HepG2 (cell line): ENCODE measurements around the gene NSMCE1. TPM values are rescaled to one million over a fixed set of nuclear protein-coding genes. Genes with fewer than 3 reads are reported as not detected.

Experiments used
- ATAC-seq: fragments of 200-7000 bp; cut with Tn5 transposase; 3 replicates; pipeline ENCODE4 v1.9.1; 2020; ENCODE audit warnings: mild to moderate bottlenecking, moderate library complexity
- BruUV-seq: library from RNA; stranded (reverse); fragments of 400-500 nt; replicated peaks from 2 replicates; lab custom pipeline; 2021; lab: Mats Ljungman, UMichigan
- CTCF ChIA-PET: fragments of 300-600 bp; formaldehyde crosslinking; extraction: SDS; loops from one replicate; lab custom pipeline; 2021; ENCODE audit warnings: low total read pairs, inconsistent platforms, low intra/inter-chr PET ratio; lab: Yijun Ruan, JAX
- POLR2A ChIA-PET: fragments of 350-600 bp; sonication (Branson Sonifier 250); formaldehyde crosslinking; loops from one replicate; lab custom pipeline; 2020; ENCODE audit warnings: antibody characterized with exemption, inconsistent platforms; lab: Yijun Ruan, JAX
- DNase-seq: peaks from one replicate; pipeline ENCODE4 v3.0.0-alpha.2; 2015; ENCODE audit warnings: low spot score
- FAIRE-seq: peaks from 3 replicates; lab custom pipeline; 2011; peaks lifted over from hg19 to GRCh38; lab: Jason Lieb, UNC
- H2AFZ ChIP-seq: one replicate; pipeline ENCODE4 v1.6.1; 2011; ENCODE audit warnings: low read length, inconsistent platforms
- H3K27ac ChIP-seq: fragments of 300-600 bp; 3 replicates; pipeline ENCODE4 v1.8.0; 2011; ENCODE audit warnings: mixed run types, mild to moderate bottlenecking, mixed read lengths, low read length, inconsistent platforms; ENCODE audit not compliant: insufficient read depth; ENCODE audit errors: extremely low read length
- H3K27me3 ChIP-seq, 2 experiments: fragments of 200-600 bp in 1 of 2; 2 replicates in 1 of 2; 3 replicates in 1 of 2; pipeline versions ENCODE4 v1.6.0 to v1.8.0; 2011; ENCODE audit warnings: low read length in 2 of 2, mild to moderate bottlenecking in 2 of 2, moderate library complexity in 2 of 2, inconsistent platforms in 1 of 2; ENCODE audit not compliant: insufficient read depth in 2 of 2, control insufficient read depth in 1 of 2
- H3K36me3 ChIP-seq, 2 experiments: fragments of 200-600 bp in 1 of 2; replicated peaks in 1 of 2; 2 replicates in 1 of 2; 3 replicates in 1 of 2; pipeline versions ENCODE4 v1.5.1 to v1.8.0; 2011; ENCODE audit warnings: low read length in 2 of 2, inconsistent platforms in 1 of 2; ENCODE audit not compliant: insufficient read depth in 2 of 2, control insufficient read depth in 1 of 2
- H3K4me1 ChIP-seq: 2 replicates; pipeline ENCODE4 v1.5.1; 2012; ENCODE audit warnings: low read length, inconsistent platforms; ENCODE audit not compliant: insufficient read depth
- H3K4me2 ChIP-seq: 2 replicates; pipeline ENCODE4 v1.6.0; 2011; ENCODE audit warnings: low read depth, low read length, inconsistent platforms
- H3K4me3 ChIP-seq, 3 experiments: fragments of 200-600 bp in 1 of 3; sonication (generic), shearing (Covaris generic) in 1 of 3; replicated peaks in 1 of 3; 2 replicates each; pipeline ENCODE4 v1.5.1; 2011 to 2016; ENCODE audit warnings: low read length in 3 of 3, inconsistent platforms in 2 of 3, low read depth in 2 of 3, mild to moderate bottlenecking in 2 of 3, control low read depth in 1 of 3, mixed read lengths in 1 of 3; ENCODE audit not compliant: insufficient read depth in 1 of 3
- H3K79me2 ChIP-seq: one replicate; pipeline ENCODE4 v1.6.1; 2011; ENCODE audit warnings: low read length, inconsistent platforms; ENCODE audit not compliant: insufficient read depth
- H3K9ac ChIP-seq: 2 replicates; pipeline ENCODE4 v1.6.0; 2011; ENCODE audit warnings: mild to moderate bottlenecking, low read depth, low read length, inconsistent platforms; ENCODE audit not compliant: insufficient read depth
- H3K9me3 ChIP-seq: 2 replicates; pipeline ENCODE4 v1.5.1; 2012; ENCODE audit warnings: mild to moderate bottlenecking, low read length
- H4K20me1 ChIP-seq: 2 replicates; pipeline ENCODE4 v1.6.0; 2011; ENCODE audit warnings: inconsistent platforms, mild to moderate bottlenecking, low read length, moderate library complexity; ENCODE audit not compliant: insufficient read depth
- ARID4A ChIP-seq: sonication (generic); formaldehyde crosslinking; IDR thresholded peaks from 2 replicates; pipeline ENCODE4 v1.5.0; 2020; ENCODE audit warnings: mild to moderate bottlenecking, missing genetic modification reagents, borderline replicate concordance
- CEBPG ChIP-seq: IDR thresholded peaks from 2 replicates; pipeline ENCODE4 v1.6.1; 2016
- ESRRA ChIP-seq: sonication (generic); formaldehyde crosslinking; IDR thresholded peaks from 2 replicates; pipeline ENCODE4 v1.5.1; 2020; ENCODE audit warnings: mild to moderate bottlenecking, low read depth, missing genetic modification reagents
- ETV5 ChIP-seq: IDR thresholded peaks from 2 replicates; pipeline ENCODE4 v1.6.1; 2018; ENCODE audit warnings: missing biosample characterization, missing genetic modification reagents, inconsistent platforms, borderline replicate concordance
- KAT2B ChIP-seq: fragments of 150-350 bp; IDR thresholded peaks from 2 replicates; pipeline ENCODE4 v1.6.1; 2014; ENCODE audit warnings: low read depth, low read length, borderline replicate concordance
- KDM6A ChIP-seq: IDR thresholded peaks from 2 replicates; pipeline ENCODE4 v1.6.1; 2016; ENCODE audit warnings: low read depth
- LCORL ChIP-seq, 2 experiments: fragments of 450-650 bp in 1 of 2; sonication (generic) in 1 of 2; formaldehyde crosslinking in 1 of 2; IDR thresholded peaks; 2 replicates each; pipeline versions ENCODE4 v1.5.0 to v1.6.1; 2017 to 2020; ENCODE audit warnings: antibody characterized with exemption in 1 of 2, missing genetic modification reagents in 1 of 2
- MED13 ChIP-seq: sonication (generic); formaldehyde crosslinking; IDR thresholded peaks from 2 replicates; pipeline ENCODE4 v1.5.0; 2020; ENCODE audit warnings: missing genetic modification reagents
- RXRA ChIP-seq: sonication (generic); formaldehyde crosslinking; IDR thresholded peaks from 2 replicates; pipeline ENCODE4 v1.5.1; 2020; ENCODE audit warnings: missing genetic modification reagents
- ZNF136 ChIP-seq: sonication (generic); formaldehyde crosslinking; IDR thresholded peaks from 2 replicates; pipeline ENCODE4 v1.8.1; 2022; ENCODE audit warnings: low read depth, mild to moderate bottlenecking, moderate library complexity, missing genetic modification reagents
- ZNF431 ChIP-seq: sonication (generic); formaldehyde crosslinking; IDR thresholded peaks from 2 replicates; pipeline ENCODE4 v1.9.0; 2022; ENCODE audit warnings: missing genetic modification reagents, low read depth, mild to moderate bottlenecking, borderline replicate concordance
- ZNF616 ChIP-seq: sonication (generic); formaldehyde crosslinking; IDR thresholded peaks from 2 replicates; pipeline ENCODE4 v1.5.0; 2020; ENCODE audit warnings: low read depth, mild to moderate bottlenecking, missing genetic modification reagents
- ZNF724P ChIP-seq: sonication (generic); formaldehyde crosslinking; IDR thresholded peaks from 2 replicates; pipeline ENCODE4 v1.8.0; 2022; ENCODE audit warnings: missing genetic modification reagents, borderline replicate concordance
- WGBS: methylation state at CpG from one replicate; pipeline ENCODE4 v1.1.6; 2017; ENCODE audit warnings: low lambda C conversion rate; 5-methylcytosine and 5-hydroxymethylcytosine counted together
- in situ Hi-C: cut with HindIII; loops from 2 replicates; pipeline ENCODE4 v1.10.0; 2017; ENCODE audit warnings: low pct_unique_long_range_greater_than_20kb; ENCODE audit not compliant: extremely low pct_ligation_motif_present
- intact Hi-C: fragments of 100-400 bp; cut with micrococcal nuclease; formaldehyde crosslinking; loops from one replicate; pipeline ENCODE4 v1.10.0; 2022; ENCODE audit not compliant: unreplicated experiment
- polyA plus RNA-seq, 8 experiments: library from polyadenylated mRNA; depleted of rRNA in 3 of 8; stranded (reverse) in 7 of 8; unstranded in 1 of 8; fragments of >200 nt; fragmentation: Illumina TruSeq in 4 of 8; extraction: Trizol in 4 of 8; gene quantifications; 2 replicates each; pipeline versions ENCODE4 v1.2.1 to v1.2.3, GENCODE V29; 2011 to 2016; ENCODE audit warnings: low read depth in 4 of 8, missing spikeins in 1 of 8, mixed read lengths in 1 of 8; ENCODE audit not compliant: insufficient read depth in 1 of 8
- total RNA-seq, 5 experiments: library from RNA; depleted of rRNA; stranded (reverse); fragments of >200 nt; fragmentation: Illumina TruSeq; extraction: Trizol; gene quantifications; 2 replicates each; pipeline ENCODE4 v1.2.3, GENCODE V29; 2016; ENCODE audit warnings: low read depth in 1 of 5

NSMCE1 gene
- total and polyA plus RNA-seq, 2 of the 13 experiments (the other 11 are each of a cell fraction or from before 2014, with no cell fraction given) = 42.7 to 52.9 TPM

GRCh38 chr16:27301236-27301861, 32.8 kb upstream of the NSMCE1 start:
- in situ Hi-C loops = no loop called here
- H3K79me2 ChIP-seq = no peaks in the 10 kb centered on the region
- intact Hi-C loops = no loop called here
- no peaks in the 10 kb centered on the region; a peak in 2 of 5 replicates for H3K27me3 ChIP-seq
- CTCF ChIA-PET = no interaction called here
- TF ChIP-seq ZNF431 (CRISPR knock-in tag) = no peak
- no peak for FAIRE-seq
- no peak overlapping the region for H3K4me3 ChIP-seq
- no peak overlapping the region for H2AFZ ChIP-seq
- ATAC-seq = no peak
- H3K9ac ChIP-seq = no peak overlapping the region
- no peaks in the 10 kb centered on the region for H3K9me3 ChIP-seq
- DNase-seq = no peak
- no TSS peak for BruUV-seq
- H4K20me1 ChIP-seq = no peaks in the 10 kb centered on the region
- H3K4me2 ChIP-seq = no peak overlapping the region
- WGBS = 68% methylated on average over 3 of the region's 3 CpGs
- H3K27ac ChIP-seq = no peak overlapping the region
- no peaks in the 10 kb centered on the region for H3K36me3 ChIP-seq
- POLR2A ChIA-PET = interaction anchor here (1.4 kb wide), 1 partner anchor 33 kb away, joined by 4 read pairs; the partner anchor contains the start of gene NSMCE1
- no peaks in the 10 kb centered on the region for H3K4me1 ChIP-seq

GRCh38 chr16:27298132-27298531, 29.6 kb upstream of the NSMCE1 start:
- BruUV-seq = no TSS peak
- no peak overlapping the region for H3K9ac ChIP-seq
- no peaks in the 10 kb centered on the region for H3K36me3 ChIP-seq
- TF ChIP-seq ZNF724P (CRISPR knock-in tag) (no peak), RXRA (no peak), ZNF616 (CRISPR knock-in tag) (no peak), LCORL (IDR thresholded peaks at IDR 0.05) (no peak), LCORL (CRISPR knock-in tag; IDR thresholded peaks at IDR 0.05) (no peak), ARID4A (CRISPR knock-in tag) (no peak), MED13 (CRISPR knock-in tag) (no peak), ZNF136 (no peak), KDM6A (CRISPR knock-in tag) (no peak), KAT2B (no peak), ESRRA (CRISPR knock-in tag) (no peak), CEBPG (no peak), ETV5 (CRISPR knock-in tag) (no peak)
- TF ChIP-seq, all 625 proteins: peak for 0
- ChIA-PET POLR2A (no interaction called here), CTCF (no interaction called here)
- Histone ChIP-seq H3K27me3 (no peaks in the 10 kb centered on the region; a peak in 2 of 5 replicates), H3K9me3 (no peaks in the 10 kb centered on the region), H3K4me1 (no peaks in the 10 kb centered on the region), H3K79me2 (no peaks in the 10 kb centered on the region), H2AFZ (no peak overlapping the region), H4K20me1 (no peaks in the 10 kb centered on the region), H3K27ac (no peak overlapping the region), H3K4me3 (no peak overlapping the region), H3K4me2 (no peak overlapping the region)
- intact Hi-C loops (no loop called here), in situ Hi-C loops (no loop called here)
- FAIRE-seq (no peak), ATAC-seq (no peak), DNase-seq (no peak)
- WGBS = 91% methylated on average over 5 of the region's 5 CpGs
